Stimulated activated naive B cell treated with anti-CD40 and anti-IgM and Interleukin-4, amounts not matched to agents 10 μg/mL and 1 μg/mL and 100 μg/mL, for 72 hours (primary cell): ENCODE results near the gene CCDC9B.
A peak's percentile ranks its signal among the peaks of the same experiment; 100 is the strongest.

ENCODE experiments used
- ATAC-seq, 2 donors: fragments of 150-1000 bp; cut with Tn5 transposase; replicated peaks; 2 replicates each; pipeline ENCODE4 v1.10.0; 2021; ENCODE audit warnings: moderate library complexity in 1 of 2
- DNase-seq: peaks from one replicate; pipeline ENCODE4 v3.0.0; 2021
- H3K27ac Mint-ChIP-seq: one replicate; pipeline ENCODE4 v1.8.0; 2022; ENCODE audit warnings: mild to moderate bottlenecking, mixed read lengths
- H3K27me3 Mint-ChIP-seq, 2 donors: one replicate each; pipeline ENCODE4 v1.8.0; 2022; ENCODE audit warnings: mixed read lengths in 2 of 2
- H3K36me3 Mint-ChIP-seq, 2 donors: one replicate each; pipeline ENCODE4 v1.8.0; 2022; ENCODE audit warnings: mixed read lengths in 2 of 2, mild to moderate bottlenecking in 1 of 2
- H3K4me1 Mint-ChIP-seq, 2 donors: one replicate each; pipeline ENCODE4 v1.8.0; 2022; ENCODE audit warnings: mixed read lengths in 2 of 2, mild to moderate bottlenecking in 1 of 2
- H3K4me3 Mint-ChIP-seq, 2 donors: one replicate each; pipeline ENCODE4 v1.8.0; 2022; ENCODE audit warnings: mild to moderate bottlenecking in 2 of 2, mixed read lengths in 2 of 2, moderate library complexity in 1 of 2
- H3K9me3 Mint-ChIP-seq, 2 donors: one replicate each; pipeline ENCODE4 v1.8.0; 2022; ENCODE audit warnings: mixed read lengths in 2 of 2, mild to moderate bottlenecking in 1 of 2

CCDC9B gene

GRCh38 chr15:40368719-40369473, 28.2 kb upstream of the CCDC9B start:
- H3K27ac Mint-ChIP-seq: no peak overlapping the region
- no peaks in the 10 kb centered on the region for H3K27me3 Mint-ChIP-seq
- ATAC-seq: no peak

DNA sequence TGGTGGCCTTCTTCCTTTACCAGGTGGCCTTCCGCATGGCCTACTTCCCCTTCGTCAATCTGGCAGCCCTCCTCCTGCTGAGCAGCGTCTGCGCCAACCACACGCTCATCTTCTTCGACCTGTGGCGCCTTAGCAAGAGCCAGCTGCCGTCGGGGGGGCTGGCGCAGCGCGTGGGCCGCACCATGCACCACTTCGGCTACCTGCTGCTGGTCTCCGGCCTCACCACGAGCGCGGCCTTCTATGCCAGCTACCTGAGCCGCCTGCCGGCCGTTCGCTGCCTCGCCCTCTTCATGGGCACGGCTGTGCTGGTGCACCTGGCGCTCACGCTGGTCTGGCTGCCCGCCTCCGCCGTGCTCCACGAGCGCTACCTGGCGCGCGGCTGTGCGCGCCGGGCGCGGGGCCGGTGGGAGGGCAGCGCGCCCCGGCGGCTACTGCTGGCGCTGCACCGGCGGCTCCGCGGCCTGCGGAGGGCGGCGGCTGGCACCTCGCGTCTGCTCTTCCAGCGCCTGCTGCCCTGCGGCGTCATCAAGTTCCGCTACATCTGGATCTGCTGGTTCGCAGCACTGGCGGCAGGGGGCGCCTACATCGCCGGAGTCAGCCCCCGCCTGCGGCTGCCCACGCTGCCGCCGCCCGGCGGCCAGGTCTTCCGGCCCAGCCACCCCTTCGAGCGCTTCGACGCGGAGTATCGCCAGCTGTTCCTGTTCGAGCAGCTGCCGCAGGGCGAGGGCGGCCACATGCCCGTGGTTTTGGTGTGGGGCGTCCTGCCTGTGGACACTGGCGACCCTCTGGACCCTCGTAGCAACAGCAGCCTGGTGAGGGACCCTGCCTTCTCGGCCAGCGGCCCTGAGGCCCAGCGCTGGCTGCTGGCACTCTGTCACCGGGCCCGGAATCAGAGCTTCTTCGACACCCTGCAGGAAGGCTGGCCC, 27.2 kb upstream of the CCDC9B start:
- peak; percentile 84 for DNase-seq
- Mint-ChIP-seq H3K36me3 (peaks cover 0 to 1% of the 10 kb centered on the region in 2 donors), H3K9me3 (no peaks in the 10 kb centered on the region), H3K4me1 (peaks cover 17 to 35% of the 10 kb centered on the region in 2 donors), H3K27ac (peak overlapping the region; percentile 93), H3K4me3 (peak overlapping the region; percentile 82 to 83), H3K27me3 (no peaks in the 10 kb centered on the region)
- peak; percentile 91 to 93 for ATAC-seq

More at GRCh38 chr15:40368719-40369473, 28.2 kb upstream of the CCDC9B start:
- Mint-ChIP-seq H3K4me3 (peak overlapping the region in 1 of 2 donors; percentile 43), H3K9me3 (no peaks in the 10 kb centered on the region), H3K4me1 (peaks cover 17 to 30% of the 10 kb centered on the region in 2 donors), H3K36me3 (peaks cover 0 to 1% of the 10 kb centered on the region in 2 donors)
- no peak for DNase-seq

GRCh38 chr15:40367371-40367685, 26.6 kb upstream of the CCDC9B start:
- Mint-ChIP-seq H3K27ac (peak overlapping the region; percentile 93), H3K4me3 (peak overlapping the region; percentile 82 to 83), H3K27me3 (no peaks in the 10 kb centered on the region), H3K9me3 (no peaks in the 10 kb centered on the region), H3K4me1 (peaks cover 15 to 35% of the 10 kb centered on the region in 2 donors), H3K36me3 (peaks cover 1 to 4% of the 10 kb centered on the region in 2 donors)
- ATAC-seq: no peak
- DNase-seq: no peak

- H3K36me3 Mint-ChIP-seq: peaks cover 1 to 4% of the 10 kb centered on the region in 2 donors
- DNase-seq: no peak
Observed at GRCh38 chr15:40366457-40367370, 26.0 kb upstream of the CCDC9B start.

GRCh38 chr15:40365624-40366456, 25.1 kb upstream of the CCDC9B start:
- Mint-ChIP-seq H3K27ac (no peak overlapping the region), H3K27me3 (no peaks in the 10 kb centered on the region), H3K4me1 (peaks cover 17 to 35% of the 10 kb centered on the region in 2 donors), H3K9me3 (no peaks in the 10 kb centered on the region), H3K36me3 (peaks cover 1 to 4% of the 10 kb centered on the region in 2 donors), H3K4me3 (no peak overlapping the region)
- ATAC-seq (no peak), DNase-seq (no peak)

More at GRCh38 chr15:40366457-40367370, 26.0 kb upstream of the CCDC9B start:
- ATAC-seq: no peak
- Mint-ChIP-seq H3K4me1 (peaks cover 15 to 35% of the 10 kb centered on the region in 2 donors), H3K4me3 (peak overlapping the region in 1 of 2 donors; percentile 82), H3K27me3 (no peaks in the 10 kb centered on the region), H3K27ac (no peak overlapping the region), H3K9me3 (no peaks in the 10 kb centered on the region)

- peaks cover 1 to 4% of the 10 kb centered on the region in 2 donors for H3K36me3 Mint-ChIP-seq
- H3K4me1 Mint-ChIP-seq: peaks cover 17 to 35% of the 10 kb centered on the region in 2 donors
- ATAC-seq (no peak), DNase-seq (no peak)
- H3K27ac Mint-ChIP-seq: no peak overlapping the region
- no peaks in the 10 kb centered on the region for H3K9me3 Mint-ChIP-seq
- no peaks in the 10 kb centered on the region for H3K27me3 Mint-ChIP-seq
- no peak overlapping the region for H3K4me3 Mint-ChIP-seq
Observed at GRCh38 chr15:40365016-40365415, 24.3 kb upstream of the CCDC9B start.

DNA sequence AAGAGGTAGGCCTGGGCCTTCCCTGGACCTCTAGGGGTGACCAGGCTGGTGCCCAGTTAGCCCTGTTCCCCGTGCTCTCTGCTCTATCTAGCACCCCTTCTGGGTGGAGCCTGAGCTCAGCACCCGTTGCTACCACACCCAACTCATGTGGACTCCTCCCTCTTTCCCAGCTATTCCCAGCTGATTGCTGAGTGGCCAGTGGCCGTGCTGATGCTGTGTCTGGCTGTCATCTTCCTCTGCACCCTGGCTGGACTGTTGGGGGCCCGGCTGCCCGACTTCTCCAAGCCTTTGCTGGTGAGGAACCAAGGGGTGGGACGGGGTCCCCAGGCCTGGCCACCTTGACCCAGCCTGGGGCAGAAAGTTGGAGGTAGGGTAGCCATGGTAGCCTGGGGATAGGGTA, 23.5 kb upstream of the CCDC9B start:
- Mint-ChIP-seq H3K4me3 (no peak overlapping the region), H3K9me3 (no peaks in the 10 kb centered on the region), H3K27me3 (no peaks in the 10 kb centered on the region), H3K36me3 (peaks cover 1 to 4% of the 10 kb centered on the region in 2 donors), H3K4me1 (peaks cover 17 to 32% of the 10 kb centered on the region in 2 donors), H3K27ac (no peak overlapping the region)
- DNase-seq: no peak
- ATAC-seq: no peak

DNA sequence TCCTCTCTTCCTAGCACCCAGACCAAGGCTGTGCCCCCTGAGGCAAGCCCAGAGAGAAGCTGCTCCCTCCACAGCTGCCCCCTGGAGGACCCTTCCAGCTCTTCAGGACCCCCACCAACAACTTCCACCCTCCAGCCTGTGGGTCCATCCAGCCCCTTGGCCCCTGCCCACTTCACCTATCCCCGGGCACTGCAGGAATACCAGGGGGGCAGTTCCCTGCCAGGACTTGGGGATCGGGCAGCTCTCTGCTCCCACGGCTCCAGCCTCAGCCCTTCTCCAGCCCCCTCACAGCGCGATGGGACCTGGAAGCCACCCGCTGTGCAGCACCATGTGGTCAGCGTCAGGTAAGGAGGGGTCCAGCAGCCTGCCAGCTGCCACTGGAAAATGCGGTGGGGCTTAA, 22.9 kb upstream of the CCDC9B start:
- ATAC-seq: no peak
- Mint-ChIP-seq H3K4me3 (no peak overlapping the region), H3K9me3 (no peaks in the 10 kb centered on the region)

GRCh38 chr15:40361640-40362039, 20.9 kb upstream of the CCDC9B start:
- Mint-ChIP-seq H3K9me3 (no peaks in the 10 kb centered on the region), H3K27me3 (no peaks in the 10 kb centered on the region), H3K4me3 (no peak overlapping the region), H3K36me3 (peaks cover 1 to 4% of the 10 kb centered on the region in 2 donors), H3K4me1 (peaks cover 13 to 23% of the 10 kb centered on the region in 2 donors), H3K27ac (no peak overlapping the region)
- no peak for ATAC-seq
- no peak for DNase-seq

More for the DNA sequence above, 22.9 kb upstream of the CCDC9B start:
- Mint-ChIP-seq H3K27ac (no peak overlapping the region), H3K4me1 (peaks cover 19 to 33% of the 10 kb centered on the region in 2 donors), H3K27me3 (no peaks in the 10 kb centered on the region), H3K36me3 (peaks cover 1 to 4% of the 10 kb centered on the region in 2 donors)
- DNase-seq: no peak

DNA sequence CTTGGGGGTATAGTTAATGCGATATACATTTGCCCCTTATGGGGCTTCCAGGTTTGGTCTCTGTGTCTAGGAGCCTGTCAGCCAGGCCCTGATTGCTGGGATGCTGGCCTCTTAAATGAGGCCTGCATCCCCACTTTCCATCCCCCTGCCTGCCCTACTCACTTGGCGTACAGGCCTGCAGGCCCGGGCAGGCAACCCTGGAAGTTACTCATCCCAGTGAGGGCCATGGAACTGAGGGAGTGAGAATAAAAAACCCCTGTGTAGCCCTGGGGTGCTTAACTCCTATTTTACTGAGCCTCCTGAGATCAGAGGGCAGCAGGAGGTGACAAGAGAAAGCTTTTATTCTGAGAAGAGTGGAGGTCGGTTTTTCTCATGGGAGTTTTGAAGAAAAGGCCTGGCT, 19.3 kb upstream of the CCDC9B start:
- DNase-seq (no peak), ATAC-seq (no peak)
- H3K4me3 Mint-ChIP-seq: no peak overlapping the region
- H3K27me3 Mint-ChIP-seq: no peaks in the 10 kb centered on the region
- H3K36me3 Mint-ChIP-seq: peaks cover 0 to 4% of the 10 kb centered on the region in 2 donors
- H3K4me1 Mint-ChIP-seq: peaks cover 9 to 22% of the 10 kb centered on the region in 2 donors
- H3K9me3 Mint-ChIP-seq: no peaks in the 10 kb centered on the region
- H3K27ac Mint-ChIP-seq: no peak overlapping the region

DNA sequence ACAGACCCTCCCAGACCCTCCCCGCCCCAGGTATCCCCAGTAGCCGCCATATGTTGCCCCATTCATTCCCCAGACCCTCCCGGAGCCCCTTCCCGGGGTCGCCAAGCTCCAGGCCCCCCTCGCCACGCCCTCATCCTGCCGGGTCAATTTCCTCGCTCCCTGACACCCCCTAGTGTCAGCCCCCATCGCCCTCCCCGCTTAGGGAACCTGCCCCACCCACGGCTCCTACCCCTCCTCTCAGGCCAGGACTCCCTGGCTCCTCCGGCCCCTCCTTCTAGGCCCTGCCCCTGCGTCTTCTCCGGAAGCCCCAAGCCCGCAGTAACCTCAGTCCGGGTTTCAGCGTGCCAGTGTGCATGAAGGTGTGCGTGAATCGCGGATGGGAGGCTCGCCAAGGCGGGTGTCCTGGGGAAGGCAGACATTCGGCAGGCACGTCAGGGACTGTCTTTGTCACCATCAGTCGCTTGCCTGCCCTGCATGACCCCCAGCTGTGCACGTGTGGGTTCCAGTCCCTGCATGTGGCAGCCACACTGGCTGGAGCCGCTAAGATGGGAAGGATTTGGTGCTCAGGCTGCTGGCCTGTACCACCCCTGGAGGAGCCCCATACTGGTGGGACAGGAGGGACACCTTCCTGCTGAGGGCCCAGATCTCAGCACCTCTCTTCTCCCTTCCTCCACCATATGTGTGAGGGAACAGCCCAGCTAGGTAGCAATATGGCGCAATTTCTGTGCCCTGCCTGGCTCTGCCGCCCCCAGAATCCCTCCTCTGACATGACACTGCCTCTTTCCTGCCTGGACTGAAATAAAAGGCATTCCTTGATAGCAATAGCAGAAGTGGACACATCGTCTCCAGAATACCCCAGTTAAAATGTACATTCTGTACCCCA, 18.0 kb upstream of the CCDC9B start:
- Mint-ChIP-seq H3K4me1 (peaks cover 10 to 12% of the 10 kb centered on the region in 2 donors), H3K4me3 (peak overlapping the region; percentile 86 to 87), H3K36me3 (peaks cover 0 to 4% of the 10 kb centered on the region in 2 donors), H3K9me3 (no peaks in the 10 kb centered on the region), H3K27me3 (peaks cover 0 to 5% of the 10 kb centered on the region in 2 donors), H3K27ac (peak overlapping the region; percentile 65)
- ATAC-seq: peak; percentile 33 to 40
- DNase-seq: no peak

DNA sequence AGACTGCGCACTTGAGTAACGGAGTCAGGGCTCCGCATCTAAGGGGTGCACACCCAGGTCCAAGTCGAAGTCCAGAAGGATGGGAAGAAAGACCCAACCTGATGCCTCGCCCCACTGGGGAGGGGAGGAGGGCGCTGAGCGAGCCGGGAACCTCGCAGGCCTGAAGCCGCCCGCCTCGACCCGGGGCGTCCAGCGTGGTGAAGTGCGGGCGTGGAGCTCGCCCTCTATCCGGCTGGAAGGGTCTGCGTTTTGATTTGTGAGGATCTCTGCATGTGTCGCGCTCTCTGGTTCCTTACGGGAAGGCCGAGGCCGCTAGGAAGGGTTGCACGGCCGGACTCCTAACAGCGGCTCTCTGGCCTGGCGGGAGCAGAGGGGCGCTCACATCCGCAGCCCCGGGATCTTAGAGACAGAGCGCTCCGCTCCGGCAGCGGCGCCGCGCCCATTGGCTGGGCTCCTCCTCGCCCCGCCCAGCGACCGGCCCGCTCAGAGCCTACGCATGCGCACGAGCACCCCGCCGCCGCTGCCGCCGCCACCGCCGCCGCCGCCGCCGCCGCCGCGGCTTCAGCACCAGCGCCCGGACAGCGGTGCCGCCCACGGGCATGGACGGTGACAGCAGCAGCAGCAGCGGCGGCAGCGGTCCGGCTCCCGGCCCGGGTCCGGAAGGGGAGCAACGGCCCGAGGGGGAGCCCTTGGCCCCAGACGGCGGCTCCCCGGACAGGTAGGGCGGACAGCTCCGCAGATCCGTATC, 17.2 kb upstream of the CCDC9B start, which contains the start of gene DISP2:
TSS of gene DISP2 (plus strand) at position 497 of the 748 bp plus-strand sequence. CDS start at position 600, 103 bp downstream.
- H3K36me3 Mint-ChIP-seq: peaks cover 0 to 4% of the 10 kb centered on the region in 2 donors
- peaks cover 0 to 5% of the 10 kb centered on the region in 2 donors for H3K27me3 Mint-ChIP-seq
- peaks cover 9 to 10% of the 10 kb centered on the region in 2 donors for H3K4me1 Mint-ChIP-seq
- H3K4me3 Mint-ChIP-seq: peak within 1 kb of the TSS; percentile 86 to 87
- peak; percentile 85 for DNase-seq
- peak within 1 kb of the TSS; percentile 65 for H3K27ac Mint-ChIP-seq
- H3K9me3 Mint-ChIP-seq: no peaks in the 10 kb centered on the region
- ATAC-seq: peak; percentile 93
